Gastroesophageal sphincter (tissue), 4 donors: ENCODE results near the gene ETS2. TPM values are rescaled to one million over a fixed set of nuclear protein-coding genes. Genes with fewer than 3 reads are reported as not detected.

Source experiments
- ATAC-seq: fragments of 150-250 bp; one replicate; pipeline ENCODE4 v1.9.1; 2016; ENCODE audit warnings: mild to moderate bottlenecking, moderate library complexity
- H3K27ac ChIP-seq, 4 donors: fragments of 200-600 bp; sonication (generic) in 3 of 4; 1 replicate in 3 of 4; 2 replicates in 1 of 4; pipeline ENCODE4 v1.5.1; 2016 to 2019
- H3K27me3 ChIP-seq: fragments of 200-600 bp; sonication (generic); one replicate; pipeline ENCODE4 v1.5.1; 2019
- H3K36me3 ChIP-seq, 2 donors: fragments of 200-600 bp; sonication (generic); one replicate each; pipeline ENCODE4 v1.5.1; 2019; ENCODE audit warnings: control low read depth in 1 of 2
- H3K4me1 ChIP-seq, 3 donors: fragments of 200-600 bp; sonication (generic); 1 replicate in 2 of 3; 2 replicates in 1 of 3; pipeline ENCODE4 v1.5.1; 2016 to 2019; ENCODE audit warnings: control low read depth in 2 of 3
- H3K4me3 ChIP-seq, 2 donors: fragments of 200-600 bp; sonication (generic); one replicate each; pipeline ENCODE4 v1.5.1; 2019; ENCODE audit warnings: mild to moderate bottlenecking in 1 of 2, moderate library complexity in 1 of 2
- H3K9me3 ChIP-seq, 3 donors: fragments of 200-600 bp; sonication (generic); one replicate each; pipeline ENCODE4 v1.5.1; 2017 to 2019; ENCODE audit warnings: control low read depth in 2 of 3
- EP300 ChIP-seq: sonication (generic); formaldehyde crosslinking; IDR thresholded peaks from one replicate; pipeline ENCODE4 v1.6.1; 2017; ENCODE audit warnings: antibody characterized with exemption, mild to moderate bottlenecking
- POLR2A ChIP-seq, 2 donors: fragments of 450-650 bp; IDR thresholded peaks; one replicate each; pipeline ENCODE4 v1.6.1; 2017; ENCODE audit warnings: antibody characterized with exemption in 2 of 2, mild to moderate bottlenecking in 2 of 2, moderate library complexity in 1 of 2
- POLR2AphosphoS5 ChIP-seq: sonication (generic); formaldehyde crosslinking; IDR thresholded peaks from one replicate; pipeline ENCODE4 v1.6.1; 2017; ENCODE audit warnings: antibody characterized with exemption
- WGBS, 2 donors: methylation state at CpG; one replicate each; pipeline ENCODE4 v1.1.5; 2018; ENCODE audit warnings: low coverage in 1 of 2; 5-methylcytosine and 5-hydroxymethylcytosine counted together
- total RNA-seq, 4 donors: library from RNA; depleted of rRNA; stranded (reverse); fragments of >200 nt; gene quantifications; one replicate each; pipeline ENCODE4 v1.1.0, GENCODE V29; 2016
- TF ChIP-seq, protein P1 (sequence below), 4 experiments: fragments of 200-600 bp in 2 of 4; fragments of 450-650 bp in 2 of 4; sonication (generic) in 1 of 4; IDR thresholded peaks; one replicate each; pipeline ENCODE4 v1.5.1; 2017 to 2019; ENCODE audit warnings: antibody characterized with exemption in 4 of 4, mild to moderate bottlenecking in 2 of 4, moderate library complexity in 2 of 4

The ETS2 gene
- total RNA-seq, 4 donors from 2014 or later = 50.9 to 169 (median 63.5) TPM

DNA sequence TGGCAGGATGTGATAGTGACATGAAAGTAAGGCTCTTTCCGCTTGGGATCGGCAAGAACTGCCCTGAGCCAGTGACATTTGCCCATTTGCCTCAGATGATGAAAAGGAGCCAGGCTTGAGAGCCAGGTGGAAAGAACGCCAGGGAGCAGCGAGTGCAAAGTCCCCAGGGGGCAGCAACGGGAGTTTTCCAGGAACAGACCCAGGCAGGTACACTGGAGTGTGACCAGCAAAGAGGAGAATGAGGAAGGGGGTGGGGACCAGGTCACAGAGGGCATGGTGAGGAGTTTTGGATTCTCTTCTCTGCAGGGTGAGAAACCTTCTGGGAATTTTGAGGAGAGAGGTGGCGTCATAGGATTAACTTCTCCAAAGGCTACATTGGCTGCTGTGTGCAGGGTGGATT, 10.8 kb upstream of the ETS2 start:
- TF ChIP-seq POLR2A (IDR thresholded peaks at IDR 0.05) (no peak), EP300 (no peak), POLR2AphosphoS5 (no peak)
- TF ChIP-seq, protein P1, sequence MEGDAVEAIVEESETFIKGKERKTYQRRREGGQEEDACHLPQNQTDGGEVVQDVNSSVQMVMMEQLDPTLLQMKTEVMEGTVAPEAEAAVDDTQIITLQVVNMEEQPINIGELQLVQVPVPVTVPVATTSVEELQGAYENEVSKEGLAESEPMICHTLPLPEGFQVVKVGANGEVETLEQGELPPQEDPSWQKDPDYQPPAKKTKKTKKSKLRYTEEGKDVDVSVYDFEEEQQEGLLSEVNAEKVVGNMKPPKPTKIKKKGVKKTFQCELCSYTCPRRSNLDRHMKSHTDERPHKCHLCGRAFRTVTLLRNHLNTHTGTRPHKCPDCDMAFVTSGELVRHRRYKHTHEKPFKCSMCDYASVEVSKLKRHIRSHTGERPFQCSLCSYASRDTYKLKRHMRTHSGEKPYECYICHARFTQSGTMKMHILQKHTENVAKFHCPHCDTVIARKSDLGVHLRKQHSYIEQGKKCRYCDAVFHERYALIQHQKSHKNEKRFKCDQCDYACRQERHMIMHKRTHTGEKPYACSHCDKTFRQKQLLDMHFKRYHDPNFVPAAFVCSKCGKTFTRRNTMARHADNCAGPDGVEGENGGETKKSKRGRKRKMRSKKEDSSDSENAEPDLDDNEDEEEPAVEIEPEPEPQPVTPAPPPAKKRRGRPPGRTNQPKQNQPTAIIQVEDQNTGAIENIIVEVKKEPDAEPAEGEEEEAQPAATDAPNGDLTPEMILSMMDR (IDR thresholded peaks at IDR 0.05) = no peak
- no peaks in the 10 kb centered on the region for H3K4me1 ChIP-seq
- no peaks in the 10 kb centered on the region for H3K9me3 ChIP-seq
- 74 to 91% methylated on average over 3 to 4 of the region's 6 CpGs for WGBS, 2 donors
- H3K36me3 ChIP-seq = no peaks in the 10 kb centered on the region
- H3K4me3 ChIP-seq = no peak overlapping the region
- H3K27me3 ChIP-seq = no peaks in the 10 kb centered on the region
- H3K27ac ChIP-seq = no peak overlapping the region
- no peak for ATAC-seq

DNA sequence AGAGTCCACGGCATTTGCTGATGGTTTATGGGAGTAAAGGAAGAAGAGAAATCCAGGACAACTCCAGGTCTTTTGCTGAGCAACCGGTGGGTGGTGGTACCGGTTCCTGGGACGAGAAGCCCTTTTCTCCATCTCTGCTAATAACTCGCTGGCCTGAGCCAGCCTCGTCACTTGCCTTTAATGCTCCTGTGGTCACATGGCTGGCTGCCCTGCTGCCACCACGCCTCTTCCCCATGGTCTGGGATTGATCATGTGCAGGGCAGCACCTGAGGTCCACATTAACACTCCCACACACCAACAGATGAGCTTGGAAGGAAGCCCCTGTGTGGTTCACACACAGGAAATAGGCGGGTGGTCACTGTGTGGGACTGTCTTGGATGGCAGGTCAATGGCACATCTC, 10.3 kb upstream of the ETS2 start:
- ATAC-seq = no peak
- WGBS, 2 donors = 91 to 93% methylated on average over 6 to 7 of the region's 8 CpGs
- Histone ChIP-seq H3K4me3 (no peak overlapping the region), H3K36me3 (no peaks in the 10 kb centered on the region), H3K27ac (no peak overlapping the region), H3K4me1 (no peaks in the 10 kb centered on the region), H3K27me3 (no peaks in the 10 kb centered on the region), H3K9me3 (no peaks in the 10 kb centered on the region)
- no peak for TF ChIP-seq EP300
- TF ChIP-seq, protein P1 (IDR thresholded peaks at IDR 0.05) = no peak
- no peak for TF ChIP-seq POLR2A (IDR thresholded peaks at IDR 0.05)
- no peak for TF ChIP-seq POLR2AphosphoS5

DNA sequence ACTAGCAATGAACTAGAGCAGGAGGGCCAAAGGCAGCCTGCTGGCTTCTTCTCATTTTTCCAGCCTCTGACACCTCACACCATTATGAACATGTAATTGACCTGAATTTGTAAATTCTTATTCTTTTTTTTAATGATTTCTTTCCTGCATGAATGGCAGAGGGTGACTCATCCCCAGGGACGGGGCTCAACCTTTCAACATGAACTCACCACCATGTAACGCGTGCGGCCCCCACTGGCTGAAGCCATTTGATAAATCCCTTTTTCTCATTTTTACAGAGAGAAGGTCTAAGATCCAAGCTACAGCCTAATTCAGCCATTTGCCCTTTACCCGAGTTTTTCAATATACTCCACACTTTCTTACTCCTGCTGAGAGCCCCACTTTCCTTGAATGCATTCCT, 9.3 kb upstream of the ETS2 start:
- no peak for ATAC-seq
- no peak overlapping the region for H3K27ac ChIP-seq
- H3K4me3 ChIP-seq = no peak overlapping the region
- H3K4me1 ChIP-seq = no peaks in the 10 kb centered on the region
- H3K27me3 ChIP-seq = no peaks in the 10 kb centered on the region
- no peaks in the 10 kb centered on the region for H3K9me3 ChIP-seq
- whole genome bisulfite sequencing, 2 donors = 92 to 95% methylated on average over 5 of the region's 5 CpGs
- no peaks in the 10 kb centered on the region for H3K36me3 ChIP-seq
- no peak for TF ChIP-seq POLR2AphosphoS5
- TF ChIP-seq POLR2A (IDR thresholded peaks at IDR 0.05) = no peak
- TF ChIP-seq EP300 = no peak
- TF ChIP-seq, protein P1 (IDR thresholded peaks at IDR 0.05) = no peak

DNA sequence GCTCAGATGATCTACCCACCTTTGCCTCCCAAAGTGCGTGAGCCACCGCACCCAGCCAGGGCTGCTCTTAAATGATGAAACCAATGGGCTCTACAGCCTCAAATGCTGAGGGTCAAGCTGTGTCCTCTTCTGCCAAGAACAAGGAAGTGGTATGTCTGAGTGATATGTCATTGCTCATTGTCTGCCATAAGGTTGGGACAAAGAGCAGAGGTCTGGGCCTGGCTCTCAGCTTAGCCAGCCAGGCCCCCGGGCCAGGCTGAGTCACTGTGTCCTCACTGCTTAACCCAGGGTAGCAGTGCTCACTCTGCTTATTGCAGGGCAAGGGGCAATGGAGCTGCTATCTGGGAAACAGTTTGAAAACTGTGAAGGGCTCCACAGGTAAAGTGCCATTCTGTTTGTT, 8.3 kb upstream of the ETS2 start:
- Histone ChIP-seq H3K4me3 (no peak overlapping the region), H3K36me3 (no peaks in the 10 kb centered on the region), H3K4me1 (no peaks in the 10 kb centered on the region), H3K27ac (no peak overlapping the region), H3K27me3 (no peaks in the 10 kb centered on the region), H3K9me3 (no peaks in the 10 kb centered on the region)
- TF ChIP-seq, protein P1 (IDR thresholded peaks at IDR 0.05) = no peak
- TF ChIP-seq EP300 (no peak), POLR2A (IDR thresholded peaks at IDR 0.05) (no peak), POLR2AphosphoS5 (no peak)
- WGBS, 2 donors = 60% methylated on average over 1 of the region's 3 CpGs; no CpG with 5 or more reads in 1 of the 2 donors
- no peak for ATAC-seq

DNA sequence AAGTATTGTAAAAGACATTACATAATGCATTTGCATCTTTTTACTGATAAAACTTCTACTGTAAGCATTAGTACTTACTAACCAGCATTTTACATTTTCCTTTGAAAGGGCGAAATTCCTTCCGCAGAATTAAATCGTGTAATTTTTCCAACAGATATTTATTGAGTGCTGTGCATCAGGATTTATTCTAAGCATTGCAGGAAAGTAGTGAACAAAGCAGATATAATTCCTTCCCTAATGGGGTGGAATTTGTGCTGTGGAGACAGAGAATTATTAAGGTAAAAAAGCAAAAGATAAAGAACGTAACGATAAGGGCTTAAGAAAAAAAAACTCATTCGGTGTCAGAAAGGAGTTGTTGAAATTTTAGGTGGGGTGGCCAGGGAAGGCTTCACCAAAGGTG, 7.6 kb upstream of the ETS2 start:
- no peak for TF ChIP-seq EP300
- Histone ChIP-seq H3K27me3 (no peaks in the 10 kb centered on the region), H3K4me3 (no peak overlapping the region), H3K4me1 (no peaks in the 10 kb centered on the region), H3K27ac (no peak overlapping the region), H3K9me3 (no peaks in the 10 kb centered on the region), H3K36me3 (no peaks in the 10 kb centered on the region)
- no peak for ATAC-seq
- 85 to 97% methylated on average over 3 to 6 of the region's 6 CpGs for WGBS, 2 donors
